ENCODE measurements around the gene PHF21A. TPM values are rescaled to one million over a fixed set of nuclear protein-coding genes. Genes with fewer than 3 reads are reported as not detected.

PHF21A gene
- polyA plus RNA-seq, 1 donor (not counting 4 experiments of a cell fraction or from before 2014, with no cell fraction given): 16.1 TPM

GRCh38 chr11:45885921-45886721, 235.1 kb downstream of the PHF21A start:
- H3K36me3 ChIP-seq (ENCODE audit: control insufficient read depth in 2 of 2, extremely low read depth in 1 of 2, insufficient read depth in 2 of 2, low read length in 2 of 2): peaks cover 0 to 3% of the 10 kb centered on the region in 2 experiments
- H4K20me1 ChIP-seq (ENCODE audit: control insufficient read depth, extremely low read depth, insufficient read depth, low read length): no peaks in the 10 kb centered on the region
- H2AFZ ChIP-seq (ENCODE audit: control insufficient read depth, low read length): no peak overlapping the region
- H3K79me2 ChIP-seq (ENCODE audit: control insufficient read depth, insufficient read depth, low read length): no peaks in the 10 kb centered on the region
- FAIRE-seq: no peak
- no peak overlapping the region for H3K9ac ChIP-seq (ENCODE audit: control insufficient read depth, extremely low read depth, insufficient read depth, low read length)
- no peaks in the 10 kb centered on the region for H3K9me1 ChIP-seq (ENCODE audit: control insufficient read depth, extremely low read depth, insufficient read depth, low read length)
- no peaks in the 10 kb centered on the region for H3K27me3 ChIP-seq (ENCODE audit: control insufficient read depth, extremely low read depth, insufficient read depth, low read length)
- dilution Hi-C loops (cut with MboI; ENCODE audit: extremely low pct_ligation_motif_present, low sequenced_read_pairs): no loop called here
- no peaks in the 10 kb centered on the region for H3K4me1 ChIP-seq (ENCODE audit: control insufficient read depth, extremely low read depth, insufficient read depth, low read length)
- TF ChIP-seq CTCF (optimal IDR thresholded peaks at IDR 0.05 in 1 of 3, IDR thresholded peaks at IDR 0.05 in 1 of 3, conservative IDR thresholded peaks at IDR 0.05 in 1 of 3; ENCODE audit: extremely low read depth in 1 of 3, insufficient read depth in 2 of 3, low read length in 3 of 3) (no peak), EZH2 (IDR thresholded peaks at IDR 0.05; ENCODE audit: low read length) (no peak)
- no peak for DNase-seq (ENCODE audit: low read depth, low spot score)
- peak overlapping the region; percentile 54 for H3K4me2 ChIP-seq (ENCODE audit: control insufficient read depth, extremely low read depth, insufficient read depth, low read depth, low read length)
- H3K27ac ChIP-seq (ENCODE audit: control insufficient read depth, insufficient read depth, low read length): no peak overlapping the region
- no peaks in the 10 kb centered on the region for H3K9me3 ChIP-seq (ENCODE audit: control insufficient read depth, low read depth, low read length)
- H3K4me3 ChIP-seq (ENCODE audit: control insufficient read depth in 2 of 3, extremely low read depth in 1 of 3, insufficient read depth in 2 of 3, low read depth in 1 of 3, low read length in 3 of 3): peak overlapping the region; percentile 28 to 55 (median 33)

- DNase-seq (ENCODE audit: low read depth, low spot score) (no peak), FAIRE-seq (no peak)
- no peaks in the 10 kb centered on the region for H3K4me1 ChIP-seq (ENCODE audit: control insufficient read depth, extremely low read depth, insufficient read depth, low read length)
- no peaks in the 10 kb centered on the region for H3K79me2 ChIP-seq (ENCODE audit: control insufficient read depth, insufficient read depth, low read length)
- peaks cover 0 to 8% of the 10 kb centered on the region in 2 experiments for H3K36me3 ChIP-seq (ENCODE audit: control insufficient read depth in 2 of 2, extremely low read depth in 1 of 2, insufficient read depth in 2 of 2, low read length in 2 of 2)
- peak within 1 kb of the TSS; percentile 28 to 55 (median 33) for H3K4me3 ChIP-seq (ENCODE audit: control insufficient read depth in 2 of 3, extremely low read depth in 1 of 3, insufficient read depth in 2 of 3, low read depth in 1 of 3, low read length in 3 of 3)
- no peaks in the 10 kb centered on the region for H3K27me3 ChIP-seq (ENCODE audit: control insufficient read depth, extremely low read depth, insufficient read depth, low read length)
- dilution Hi-C loops (cut with MboI; ENCODE audit: extremely low pct_ligation_motif_present, low sequenced_read_pairs): no loop called here
- H2AFZ ChIP-seq (ENCODE audit: control insufficient read depth, low read length): no peak within 1 kb of the TSS
- no peaks in the 10 kb centered on the region for H3K9me1 ChIP-seq (ENCODE audit: control insufficient read depth, extremely low read depth, insufficient read depth, low read length)
- peak within 1 kb of the TSS; percentile 54 for H3K4me2 ChIP-seq (ENCODE audit: control insufficient read depth, extremely low read depth, insufficient read depth, low read depth, low read length)
- H3K27ac ChIP-seq (ENCODE audit: control insufficient read depth, insufficient read depth, low read length): no peak within 1 kb of the TSS
- no peaks in the 10 kb centered on the region for H4K20me1 ChIP-seq (ENCODE audit: control insufficient read depth, extremely low read depth, insufficient read depth, low read length)
- no peak within 1 kb of the TSS for H3K9ac ChIP-seq (ENCODE audit: control insufficient read depth, extremely low read depth, insufficient read depth, low read length)
- TF ChIP-seq EZH2 (IDR thresholded peaks at IDR 0.05; ENCODE audit: low read length) (no peak), CTCF (optimal IDR thresholded peaks at IDR 0.05 in 1 of 3, IDR thresholded peaks at IDR 0.05 in 1 of 3, conservative IDR thresholded peaks at IDR 0.05 in 1 of 3; ENCODE audit: extremely low read depth in 1 of 3, insufficient read depth in 2 of 3, low read length in 3 of 3) (no peak)
- H3K9me3 ChIP-seq (ENCODE audit: control insufficient read depth, low read depth, low read length): no peaks in the 10 kb centered on the region
These were observed 235.9 kb downstream of the PHF21A start, which contains the start of gene MAPK8IP1 for GRCh38 chr11:45885274-45885920. MAPK8IP1 (plus strand) TSS chr11:45885651; CDS start chr11:45885821, 170 bp downstream.

All from keratinocyte (primary cell).